Renal cortical epithelial cell (primary cell): Measurements from ENCODE around the gene CRELD1. TPM values are rescaled to one million over a fixed set of nuclear protein-coding genes. Genes with fewer than 3 reads are reported as not detected.

ENCODE experiments used
- DNase-seq: peaks from one replicate; pipeline ENCODE4 v3.0.0-alpha.2; 2011; ENCODE audit warnings: low read depth
- total RNA-seq: library from RNA; depleted of rRNA; stranded (reverse); fragments of >200 nt; gene quantifications from 2 replicates; pipeline ENCODE4 v1.2.3, GENCODE V29; 2014

CRELD1 gene
- total RNA-seq, 1 donor from 2014 or later, result 74.2 TPM

- DNase-seq, result no peak
Observed at GRCh38 chr3:9955611-9956352, 22.1 kb downstream of the CRELD1 start.

DNA sequence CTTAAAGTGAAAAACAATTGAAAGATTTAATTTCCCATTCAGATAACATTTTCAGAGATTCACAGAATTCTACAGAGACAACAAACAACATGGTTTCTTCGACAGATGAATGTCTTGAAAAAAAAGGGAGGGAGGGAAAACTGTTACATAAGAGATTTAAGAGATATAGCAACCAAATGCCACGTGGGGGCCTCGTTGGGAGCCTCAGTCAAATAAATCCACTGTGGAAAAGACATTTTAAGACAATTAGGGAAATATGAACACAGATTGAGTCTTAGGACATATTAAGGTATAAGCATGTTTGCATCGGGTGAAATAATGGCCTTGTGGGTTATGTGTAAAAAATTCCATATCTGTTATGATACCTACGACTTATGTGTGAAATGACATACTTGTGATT lies 23.6 kb downstream of the CRELD1 start:
- no peak for DNase-seq

GRCh38 chr3:9965200-9965875 lies 31.7 kb downstream of the CRELD1 start:
- no peak for DNase-seq

- no peak for DNase-seq
Observed at GRCh38 chr3:9966841-9967240, 33.2 kb downstream of the CRELD1 start.

GRCh38 chr3:9969632-9970019 lies 36.0 kb downstream of the CRELD1 start:
- no peak for DNase-seq

DNA sequence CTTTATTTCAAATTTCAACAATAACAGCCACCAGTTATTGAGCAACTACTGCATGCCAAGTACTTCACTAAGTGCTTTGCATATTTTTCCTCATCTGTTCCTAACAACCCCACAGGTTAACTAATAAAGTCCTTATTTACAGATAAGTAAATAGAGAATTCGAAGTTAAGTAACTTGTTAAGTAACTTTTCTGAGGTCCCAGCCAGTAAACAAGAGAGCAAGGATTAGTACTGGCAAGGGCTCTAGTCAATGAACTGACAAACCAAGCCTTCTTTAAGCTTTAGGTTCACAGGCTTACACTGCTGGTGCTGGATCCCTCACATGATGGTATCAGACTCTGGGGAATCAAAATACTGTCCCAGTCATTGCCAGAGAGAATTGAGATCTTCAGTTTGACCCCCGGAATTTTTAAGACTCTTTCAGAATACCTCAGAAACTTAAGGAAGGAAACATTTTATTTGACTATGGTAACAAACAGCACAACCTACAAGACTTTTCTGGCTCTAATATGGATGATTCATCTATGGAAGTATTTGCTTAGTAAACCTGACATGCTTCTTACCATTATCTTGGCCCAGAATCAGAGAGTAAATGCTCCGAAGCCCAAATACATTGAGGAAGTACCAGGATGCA lies 36.5 kb downstream of the CRELD1 start:
- DNase-seq, result peak; percentile 74

GRCh38 chr3:9976721-9977709 lies 43.4 kb downstream of the CRELD1 start:
- peak; percentile 99 for DNase-seq

DNA sequence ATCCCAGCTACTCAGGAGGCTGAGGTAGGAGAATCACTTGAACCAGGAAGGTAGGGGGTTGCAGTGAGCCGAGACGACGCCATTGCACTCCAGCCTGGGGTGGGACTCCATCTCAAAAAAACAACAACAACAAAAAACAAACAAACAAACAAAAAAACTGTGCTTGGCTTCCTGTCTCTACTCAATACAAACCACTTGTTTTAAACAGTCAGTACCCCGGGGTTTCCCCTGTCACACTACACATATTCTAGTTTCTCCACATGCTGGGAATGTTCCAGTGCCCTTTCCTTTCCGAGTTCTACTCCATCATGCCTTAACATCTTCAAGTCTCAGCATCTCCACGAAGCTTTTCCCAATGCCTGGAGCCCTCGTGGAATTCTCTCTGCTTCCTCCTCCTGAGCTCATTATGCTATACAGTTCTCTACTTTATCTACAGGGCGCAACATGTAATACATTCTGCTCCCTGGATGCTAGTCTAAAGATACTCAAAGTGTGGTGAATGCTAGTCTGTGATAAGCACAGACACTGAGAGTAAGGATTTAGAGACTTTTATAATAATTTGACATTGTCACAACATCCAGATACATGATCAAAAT lies 45.2 kb downstream of the CRELD1 start:
- no peak for DNase-seq

DNA sequence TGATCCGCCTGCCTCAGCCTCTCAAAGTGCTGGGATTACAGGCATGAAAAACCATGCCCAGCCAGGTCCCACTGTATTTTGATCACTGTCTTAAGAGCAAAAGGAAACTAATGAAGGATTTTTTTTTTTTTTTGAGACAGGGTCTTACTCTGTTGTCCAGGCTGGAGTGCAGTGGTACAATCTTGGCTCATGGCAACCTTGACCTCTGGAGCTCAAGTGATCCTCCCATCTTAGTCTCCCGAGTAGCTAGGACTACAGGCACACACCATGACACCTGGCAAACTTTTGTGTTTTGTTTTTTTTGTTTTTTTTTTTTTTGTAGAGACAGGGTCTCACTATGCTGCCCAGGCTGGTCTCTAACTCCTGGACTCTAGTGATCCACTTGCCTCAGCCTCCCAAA lies 46.6 kb downstream of the CRELD1 start:
- DNase-seq, result no peak

- DNase-seq, result no peak
Observed at GRCh38 chr3:9986230-9986725, 52.6 kb downstream of the CRELD1 start.

DNA sequence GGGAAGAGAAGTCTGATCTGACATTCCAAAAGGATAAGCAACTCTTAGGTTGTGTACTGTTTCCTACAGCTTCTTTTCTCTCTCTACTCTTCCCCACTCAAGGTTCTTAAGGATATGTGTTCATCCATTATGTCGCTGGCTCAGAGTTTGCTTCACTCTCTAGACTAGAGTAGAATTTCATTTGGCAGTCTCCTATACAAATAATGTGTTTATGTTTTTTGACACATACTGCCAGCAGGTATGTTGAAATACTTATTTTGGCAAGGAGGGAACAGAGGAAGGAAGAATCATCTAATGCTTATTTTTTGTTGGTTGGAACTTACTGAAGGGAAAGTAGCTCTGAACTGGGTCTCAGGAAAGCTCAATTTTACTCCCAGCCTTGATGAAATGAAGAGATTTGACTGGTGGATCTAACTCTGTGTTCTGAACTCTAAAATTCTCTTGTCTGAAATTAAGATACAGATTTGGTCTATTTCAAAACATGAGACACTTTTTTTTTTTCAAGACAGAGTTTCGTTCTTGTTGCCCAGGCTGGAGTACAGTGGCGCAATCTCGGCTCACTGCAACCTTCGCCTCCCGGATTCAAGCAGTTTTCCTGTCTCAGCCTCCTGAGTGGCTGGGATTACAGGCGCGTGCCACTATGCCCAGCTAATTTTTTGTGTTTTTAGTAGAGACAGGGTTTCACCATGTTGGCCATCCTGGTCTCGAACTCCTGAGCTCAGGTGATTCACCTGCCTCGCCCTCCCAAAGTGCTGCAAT lies 60.6 kb downstream of the CRELD1 start:
- no peak for DNase-seq

Other genes with a start within 250 kb of the CRELD1 start
- gene CPNE9, start 230.0 kb upstream of the CRELD1 start, total RNA-seq, result not detected in 2 replicates
- 15.5 and 23.6 TPM in 2 replicates for gene BRPF1, start 202.1 kb upstream of the CRELD1 start, total RNA-seq
- 6.1 and 11.9 TPM in 2 replicates for gene OGG1, start 183.9 kb upstream of the CRELD1 start, total RNA-seq
- 28.7 and 38.7 TPM in 2 replicates for gene CAMK1, start 163.9 kb upstream of the CRELD1 start, total RNA-seq
- 55.2 and 57.5 TPM in 2 replicates for gene TADA3, start 141.4 kb upstream of the CRELD1 start, total RNA-seq
- 212 and 474 TPM in 2 replicates for gene ARPC4, start 140.8 kb upstream of the CRELD1 start, total RNA-seq
- gene TTLL3, start 123.6 kb upstream of the CRELD1 start, total RNA-seq, result 10.4 and 33.6 TPM in 2 replicates
- 17.2 and 17.4 TPM in 2 replicates for gene RPUSD3, start 89.8 kb upstream of the CRELD1 start, total RNA-seq
- 0.10 TPM in 1 of 2 replicates, not detected in the other for gene CIDEC, start 53.6 kb upstream of the CRELD1 start, total RNA-seq
- 31.1 and 38.4 TPM in 2 replicates for gene JAGN1, start 43.2 kb upstream of the CRELD1 start, total RNA-seq
- gene IL17RE, start 31.0 kb upstream of the CRELD1 start, total RNA-seq, result 0.69 and 1.3 TPM in 2 replicates
- 18.9 and 29.9 TPM in 2 replicates for gene IL17RC, start 16.7 kb upstream of the CRELD1 start, total RNA-seq
- gene PRRT3, start 18.6 kb downstream of the CRELD1 start, total RNA-seq, result 1.0 and 3.0 TPM in 2 replicates
- gene EMC3, start 53.0 kb downstream of the CRELD1 start, total RNA-seq, result 58.3 and 107 TPM in 2 replicates
- 7.3 and 16.7 TPM in 2 replicates for gene FANCD2, start 92.6 kb downstream of the CRELD1 start, total RNA-seq
- not detected in 2 replicates for gene FANCD2OS, start 174.4 kb downstream of the CRELD1 start, total RNA-seq
- gene BRK1, start 181.8 kb downstream of the CRELD1 start, total RNA-seq, result 120 and 175 TPM in 2 replicates
- 63.4 and 69.2 TPM in 2 replicates for gene VHL, start 207.9 kb downstream of the CRELD1 start, total RNA-seq
- gene IRAK2, start 231.1 kb downstream of the CRELD1 start, total RNA-seq, result 13.7 and 56.6 TPM in 2 replicates